HG03095 (cell line): Measurements from ENCODE around the gene LRRC31.

ENCODE experiments used
- ATAC-seq: cut with Tn5 transposase; IDR thresholded peaks from one replicate; pipeline ENCODE4 v1.9.1; 2021; ENCODE audit warnings: moderate library complexity; ENCODE audit not compliant: unreplicated experiment

LRRC31 gene

DNA sequence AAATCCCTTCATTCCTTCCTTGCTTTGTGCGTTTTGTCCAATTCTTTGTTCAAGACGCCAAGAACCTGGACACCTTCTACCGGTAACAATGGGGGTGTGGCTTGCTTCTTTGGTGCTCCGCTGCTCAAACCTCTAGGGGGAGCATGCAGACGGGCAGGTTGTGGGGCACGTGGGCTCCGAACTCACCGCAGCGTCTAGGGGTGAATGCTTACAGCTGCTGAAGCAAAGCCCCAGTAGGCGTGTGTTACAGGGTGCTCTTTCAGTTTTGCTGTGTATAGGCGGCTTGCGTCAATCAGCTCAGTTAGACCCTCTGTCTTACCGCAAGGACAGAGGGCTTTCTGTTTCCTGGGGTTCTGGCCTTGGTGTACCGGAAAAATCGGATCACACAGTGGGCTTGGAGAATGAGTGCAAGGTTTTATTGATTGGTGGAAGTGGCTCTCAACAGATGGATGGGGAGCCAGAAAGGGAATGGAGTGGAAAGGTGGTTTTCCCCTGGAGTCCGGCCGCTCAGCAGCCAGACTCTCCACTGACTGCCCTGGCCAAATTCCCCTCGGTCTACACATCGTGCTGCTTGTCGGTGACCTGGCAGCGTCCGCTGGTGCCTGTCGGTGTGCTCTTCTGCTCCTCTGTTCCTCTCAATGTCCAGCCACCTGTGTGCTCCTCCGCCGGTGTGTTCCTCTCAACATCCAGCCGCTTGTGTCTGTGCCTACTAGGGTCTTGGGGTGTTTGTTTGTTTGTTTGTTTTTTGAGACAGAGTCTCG is 55.8 kb downstream of the LRRC31 start:
- peak; percentile 86 for ATAC-seq

DNA sequence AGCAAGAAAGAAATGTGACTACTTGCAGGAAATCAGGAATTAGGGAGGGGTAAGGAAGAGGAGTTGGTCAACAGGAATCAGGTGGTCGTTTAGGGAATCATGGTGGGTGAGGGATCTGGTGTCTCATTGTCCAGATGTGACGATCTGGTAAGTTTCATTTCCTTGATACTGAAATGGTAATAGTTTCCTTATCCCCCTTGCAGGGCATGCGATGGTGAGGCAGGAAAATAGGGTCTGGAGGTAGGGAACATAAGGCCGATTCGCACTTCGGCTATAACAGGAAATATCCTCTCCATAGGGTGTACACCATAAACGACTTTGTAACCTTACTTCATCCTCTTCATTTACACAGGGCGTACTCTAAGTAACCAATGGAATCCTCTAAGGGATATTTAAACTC is 56.5 kb downstream of the LRRC31 start:
- no peak for ATAC-seq

DNA sequence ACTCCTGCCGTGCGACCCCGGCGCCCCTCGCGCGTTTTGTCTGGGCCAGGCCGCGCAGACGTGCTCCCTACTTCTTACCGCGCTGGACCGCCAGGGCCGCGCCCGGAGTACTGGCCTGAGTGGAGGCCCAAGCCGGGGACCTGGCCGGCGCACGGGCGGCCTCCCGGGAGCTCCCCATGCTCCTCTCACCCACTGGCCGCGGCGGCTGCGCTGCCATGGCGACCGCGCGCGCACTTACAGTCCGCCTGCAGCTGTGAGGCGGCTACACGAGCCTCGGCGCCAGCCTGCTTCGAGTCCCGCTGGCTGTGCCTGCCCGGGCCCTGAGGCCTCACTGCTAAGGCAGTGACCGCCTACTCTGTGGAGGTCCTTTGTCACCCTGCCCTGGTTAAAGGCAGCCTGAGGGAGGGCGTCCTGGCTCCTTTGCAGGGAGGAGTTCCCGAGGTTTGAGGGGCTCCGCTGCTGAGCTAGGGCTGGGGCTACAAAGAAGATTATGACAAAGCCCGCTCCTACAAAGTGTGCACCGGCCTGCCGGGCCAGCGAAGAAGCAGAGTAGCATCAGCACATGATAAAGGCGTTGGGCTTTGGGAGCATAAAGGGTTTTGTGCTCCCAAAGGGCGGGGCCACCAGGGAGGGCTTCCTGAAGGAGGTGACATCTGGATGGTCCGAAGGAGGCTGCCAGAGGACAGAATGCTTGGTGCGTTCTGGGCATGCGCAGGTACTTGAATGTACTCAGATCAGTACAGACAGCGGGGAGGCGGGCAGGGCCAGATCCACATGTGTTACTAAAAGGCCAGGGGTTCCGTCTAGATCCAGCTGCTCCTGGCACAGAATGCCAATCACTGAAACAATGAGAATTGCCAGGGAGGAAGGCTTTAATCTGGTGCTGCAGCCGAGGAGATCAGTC is 57.2 kb downstream of the LRRC31 start, which contains the start of the genes LRRC34 and LRRIQ4:
Gene LRRC34, minus strand, starts transcription at position 573 of the 904 bp plus-strand sequence. Its CDS starts 356 bp downstream, at position 217.
Gene LRRIQ4, plus strand, starts transcription at position 539 of the 904 bp plus-strand sequence. CDS start 9,052 bp downstream, outside the sequence.
- peak; percentile 58 for ATAC-seq

DNA sequence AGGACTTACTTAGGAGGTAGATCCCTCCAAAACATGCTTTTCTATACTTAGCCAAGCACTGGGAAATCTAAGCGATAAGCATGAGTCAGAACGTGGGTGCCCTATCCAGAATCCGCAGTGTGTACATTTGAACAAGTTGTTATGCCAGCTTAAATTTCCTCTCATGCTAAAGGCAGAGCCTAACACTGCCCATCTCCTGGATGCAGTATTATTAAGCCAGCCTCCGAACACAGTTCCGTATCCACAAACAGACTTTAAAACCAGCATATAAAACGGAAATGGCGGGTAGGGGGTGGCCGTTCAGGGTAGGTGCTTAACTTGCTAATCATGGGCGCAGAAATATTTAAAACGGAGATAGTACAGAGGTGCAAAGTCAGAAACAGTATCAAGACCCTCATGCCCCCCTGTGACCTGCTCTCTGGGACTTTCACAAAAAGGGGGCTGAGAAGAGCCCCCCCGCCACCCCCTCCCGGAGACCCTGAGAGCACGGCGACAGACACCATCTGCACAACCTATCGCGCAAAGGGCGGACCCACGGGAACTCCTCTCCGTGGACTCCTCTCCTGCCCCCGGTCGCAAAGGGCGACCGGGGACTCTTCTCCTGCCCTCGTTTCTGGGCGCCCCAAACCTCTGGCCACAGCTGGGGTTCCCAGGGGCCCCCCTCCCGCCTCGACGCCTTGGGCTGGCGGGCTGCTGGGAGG is 58.0 kb downstream of the LRRC31 start:
- ATAC-seq: no peak

DNA sequence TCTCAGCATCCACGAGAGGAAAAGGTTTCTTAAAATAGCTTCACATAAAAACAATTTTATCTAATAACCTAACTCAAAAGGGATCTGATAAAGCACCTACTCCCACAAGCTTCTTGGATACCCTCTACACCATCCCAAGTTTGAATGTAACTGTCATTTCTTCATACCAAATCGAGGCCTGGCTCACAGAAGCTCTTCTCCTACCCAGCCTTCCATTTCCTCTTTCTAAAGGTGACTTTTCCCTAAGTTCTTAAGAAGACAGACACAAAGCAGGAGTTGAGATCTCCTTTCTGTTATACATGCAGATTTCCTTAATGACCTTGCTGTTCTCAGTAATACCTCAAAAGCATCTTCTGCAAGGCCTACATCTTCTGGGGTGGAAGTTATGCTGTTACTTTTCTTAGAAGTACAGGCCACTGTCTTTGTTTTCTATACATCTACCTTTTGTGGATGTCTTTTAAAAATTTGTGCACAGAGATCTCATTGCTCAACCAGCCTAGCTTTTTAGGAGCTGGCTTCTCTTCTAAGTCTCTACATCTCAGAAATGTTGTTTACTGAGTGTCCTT is 60.4 kb downstream of the LRRC31 start:
- ATAC-seq: no peak

DNA sequence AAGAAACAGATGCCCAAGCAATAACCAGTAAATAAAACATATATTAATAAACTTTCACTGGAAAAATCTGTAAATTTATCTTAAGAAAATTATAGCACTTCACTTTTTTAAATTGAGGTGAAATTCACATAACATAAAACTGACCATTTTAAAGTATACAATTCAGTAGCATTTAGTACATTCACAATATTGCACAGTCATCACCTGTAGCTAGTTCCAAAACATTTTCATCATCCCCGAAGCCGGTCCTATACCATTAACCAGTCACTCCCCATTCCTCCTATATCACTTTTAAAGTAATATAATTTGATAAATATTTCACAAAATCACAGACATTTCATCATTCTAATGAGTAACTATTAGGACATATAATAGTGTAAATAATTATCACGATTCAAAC is 65.1 kb downstream of the LRRC31 start:
- ATAC-seq: no peak

DNA sequence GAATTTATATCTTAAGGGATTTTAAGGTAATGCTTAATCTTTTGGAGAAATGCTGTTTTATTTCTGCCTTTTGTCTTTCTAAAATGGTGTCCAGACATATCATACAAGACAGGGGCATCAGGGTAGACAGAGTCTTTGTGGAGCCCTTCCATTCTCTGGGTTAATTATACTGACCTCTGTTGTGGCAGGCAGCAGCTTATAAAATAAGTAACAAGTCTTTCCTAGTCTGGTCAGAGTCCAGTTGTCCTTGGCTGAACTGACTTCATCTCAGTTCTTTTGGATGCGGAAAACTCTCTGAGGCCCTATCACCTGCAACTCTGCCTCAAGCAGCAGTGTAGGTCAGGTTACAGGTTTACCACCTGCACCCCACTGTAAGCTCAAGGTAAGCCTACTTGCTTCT is 77.4 kb downstream of the LRRC31 start:
- ATAC-seq: no peak

DNA sequence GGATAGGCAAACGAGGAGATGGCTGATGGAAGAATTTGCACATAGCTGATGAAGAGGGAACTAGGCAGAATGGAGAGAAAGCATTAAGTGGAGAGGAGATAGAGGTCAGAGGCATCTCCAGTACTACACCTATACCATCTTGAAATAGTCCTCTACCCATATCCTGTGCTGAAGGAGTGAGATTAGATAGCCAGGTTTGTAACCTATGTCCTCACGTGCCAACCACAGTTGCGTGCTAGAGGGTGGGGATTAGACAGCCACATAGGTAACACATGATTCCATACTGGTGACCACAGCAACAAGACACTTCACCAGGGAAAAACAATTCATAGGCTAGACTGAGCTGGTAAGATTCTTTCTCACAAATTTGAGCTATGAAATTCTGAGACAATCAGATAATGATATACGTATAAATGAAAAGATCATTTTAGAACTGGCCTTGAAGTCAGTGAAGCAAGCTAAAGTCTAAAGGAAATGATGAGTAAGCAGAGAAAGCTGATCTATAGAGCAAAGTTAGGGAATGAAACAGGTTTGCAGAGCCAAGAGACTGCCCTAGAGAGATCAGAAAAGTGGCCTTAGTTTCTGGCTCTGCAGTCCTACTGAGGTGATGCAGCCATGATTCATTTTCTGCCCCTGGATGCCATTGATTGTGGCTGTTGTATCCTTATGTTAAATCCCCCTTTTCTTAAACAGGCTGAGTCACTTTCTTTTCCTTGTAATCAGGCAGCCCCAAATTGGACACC is 78.9 kb downstream of the LRRC31 start:
- ATAC-seq: no peak

DNA sequence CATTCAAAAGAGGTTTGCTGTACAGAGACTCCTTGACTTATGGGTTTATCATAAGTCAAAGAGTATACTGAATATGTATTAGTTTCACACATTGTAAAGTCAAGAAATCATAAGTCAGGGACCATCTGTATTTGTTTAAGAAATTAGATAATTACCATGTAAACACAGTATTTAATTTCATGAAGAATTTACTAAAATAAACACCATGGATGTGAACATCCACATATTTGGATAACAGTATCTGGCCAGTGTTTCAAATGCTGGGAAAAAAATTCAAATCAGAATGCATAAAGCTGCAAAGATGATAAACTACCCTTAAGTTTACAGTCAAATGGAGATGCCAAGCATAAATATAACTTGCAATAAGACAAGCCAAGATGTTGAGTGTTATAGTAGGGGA is 79.5 kb downstream of the LRRC31 start:
- ATAC-seq: no peak
